SIG-M5 treated with dmso at 0.1 percent for 504 hours (cell line): ENCODE results near the gene ARPC3.
"Not testable (repeated sequence)": the region's sequence is repeated elsewhere in the genome, so short reads cannot be mapped to it uniquely, and the experiment has no call there.

Experiments
- DNase-seq: peaks from one replicate; lab custom pipeline; 2025; ENCODE audit not compliant: unreplicated experiment; lab: John Stamatoyannopoulos, UW

The ARPC3 gene

DNA sequence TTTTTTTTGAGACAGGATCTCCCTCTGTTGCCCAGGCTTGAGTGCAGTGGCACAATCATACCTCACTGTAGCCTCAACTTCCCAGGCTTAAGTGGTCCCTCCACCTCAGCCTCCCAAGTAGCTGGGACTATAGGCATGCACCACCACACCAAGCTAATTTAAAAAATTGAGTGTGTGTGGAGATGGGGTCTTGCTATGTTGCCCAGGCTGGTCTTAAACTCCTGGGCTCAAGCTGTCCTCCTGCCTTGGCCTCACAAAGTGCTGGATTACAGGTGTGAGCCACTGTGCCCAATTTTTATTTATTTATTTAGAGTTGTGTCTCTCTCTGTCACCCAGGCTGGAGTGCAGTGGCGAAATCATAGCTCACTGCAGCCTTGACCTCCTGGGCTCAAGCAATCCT is 29.5 kb downstream of the ARPC3 start:
- not testable (repeated sequence) for DNase-seq

DNA sequence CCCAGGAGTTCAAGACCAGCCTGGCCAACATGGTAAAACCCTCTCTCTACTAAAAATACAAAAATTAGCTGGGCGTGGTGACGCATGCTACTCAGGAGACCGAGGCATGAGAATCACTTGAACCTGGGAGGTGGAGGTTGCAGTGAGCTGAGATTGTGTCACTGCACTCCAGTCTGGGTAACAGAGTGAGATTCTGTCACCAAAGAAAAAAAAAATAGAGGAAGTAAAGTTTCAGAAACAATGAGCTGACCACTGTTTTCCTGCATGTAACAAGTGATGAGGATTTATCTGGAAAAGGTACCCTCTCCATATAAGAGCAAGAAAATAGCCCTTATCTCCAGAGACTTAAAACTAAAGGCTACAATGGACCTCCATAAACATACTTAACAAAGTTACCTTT is 33.0 kb downstream of the ARPC3 start:
- peak; percentile 67 for DNase-seq

GRCh38 chr12:110410086-110410485 is 40.1 kb downstream of the ARPC3 start:
- DNase-seq, result not testable (repeated sequence)

DNA sequence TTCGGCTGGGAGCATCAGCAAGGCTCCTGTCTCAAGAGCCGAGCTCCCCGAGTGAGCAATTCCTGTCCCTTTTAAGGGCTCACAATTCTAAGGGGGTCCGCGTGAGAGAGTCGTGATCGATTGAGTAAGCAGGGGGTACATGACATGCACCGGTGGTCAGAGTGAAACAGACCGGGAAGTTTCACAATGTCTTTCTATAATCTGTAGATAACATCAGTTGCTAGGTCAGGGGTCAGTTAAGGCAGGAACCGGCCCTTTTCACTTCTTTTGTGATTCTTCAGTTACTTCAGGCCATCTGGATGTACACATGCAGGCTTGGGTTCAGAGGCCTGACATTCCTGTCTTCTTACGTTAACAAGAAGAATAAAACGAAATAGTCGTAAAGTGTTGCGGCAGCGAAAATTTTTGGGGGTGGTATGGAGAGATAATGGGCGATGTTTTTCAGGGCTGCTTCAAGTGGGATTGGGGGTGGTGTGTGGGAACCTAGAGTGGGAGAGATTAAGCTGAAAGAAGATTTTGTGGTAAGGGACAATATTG is 44.9 kb downstream of the ARPC3 start:
- DNase-seq, result not testable (repeated sequence)

GRCh38 chr12:110403976-110404682 is 46.0 kb downstream of the ARPC3 start:
- DNase-seq, result peak; percentile 57

DNA sequence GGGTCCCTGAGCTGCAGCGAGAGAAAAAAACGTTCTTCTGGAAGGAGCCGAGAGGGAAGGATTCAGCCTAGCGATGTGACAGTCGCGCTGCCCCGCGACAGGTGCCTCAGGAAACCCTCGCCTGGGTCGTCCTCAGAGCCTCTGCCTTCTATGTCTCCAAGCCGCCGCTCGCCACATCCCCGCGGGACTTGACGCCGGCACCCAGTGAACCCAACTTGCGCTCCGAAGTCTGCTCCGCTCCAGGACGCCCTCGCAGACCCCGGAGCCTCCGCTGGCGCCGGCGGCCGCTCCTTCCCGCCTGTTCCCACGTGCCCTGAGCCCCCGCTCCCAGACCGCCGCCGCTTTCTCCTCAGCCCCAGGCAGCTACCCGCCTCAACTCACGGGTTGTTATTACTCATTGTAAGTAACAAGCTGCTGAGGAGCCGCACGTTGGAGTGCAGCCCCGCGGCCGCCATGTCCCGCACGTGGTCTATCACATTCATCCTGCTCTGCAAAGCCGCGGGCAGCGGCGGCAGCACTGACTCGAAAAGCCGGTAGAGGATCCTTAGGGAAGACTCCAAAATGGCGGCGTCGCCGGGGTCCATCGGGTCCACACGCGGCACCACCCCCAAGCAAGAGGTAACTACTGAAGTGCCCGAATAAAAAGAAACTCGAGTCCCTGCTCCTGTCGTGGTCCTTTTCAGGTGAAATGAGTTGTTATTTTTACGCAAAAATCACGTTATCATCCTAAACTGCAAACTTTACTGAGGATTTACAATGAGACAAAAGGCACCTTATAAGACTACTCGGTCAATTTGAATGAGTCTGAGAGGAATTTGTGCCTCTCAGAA is 46.8 kb downstream of the ARPC3 start, which contains the start of gene ANAPC7:
Gene ANAPC7 (minus strand): TSS at position 563 of the 830 bp plus-strand sequence. CDS start 81 bp downstream, at position 482.
- peak; percentile 87 for DNase-seq
